ENCODE measurements around the gene SV2A. TPM values are rescaled to one million over a fixed set of nuclear protein-coding genes. Genes with fewer than 3 reads are reported as not detected.
"Not testable (repeated sequence)": the region's sequence is repeated elsewhere in the genome, so short reads cannot be mapped to it uniquely, and the experiment has no call there.

SV2A gene
- total RNA-seq, 1 experiment from 2014 or later: 2.9 TPM

DNA sequence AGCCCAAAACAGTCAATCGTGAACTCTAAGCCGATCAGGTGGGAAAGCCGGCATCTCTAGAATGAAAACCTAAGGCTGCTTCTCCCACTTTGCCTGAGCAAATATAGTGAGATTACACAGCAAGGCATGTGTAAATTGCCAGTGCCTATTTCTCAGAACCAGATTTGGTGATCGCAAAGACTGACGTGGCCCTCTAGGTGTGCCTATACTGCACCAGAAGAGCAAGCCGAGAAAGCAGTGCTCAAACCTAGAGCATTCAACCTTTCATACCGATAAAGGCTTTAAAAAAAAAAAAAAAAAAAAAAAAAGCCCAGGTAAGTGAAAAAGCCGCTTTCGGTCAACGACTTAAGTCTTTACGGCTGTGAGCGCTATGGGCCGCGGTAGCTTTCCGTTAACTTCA lies 57.4 kb downstream of the SV2A start:
- H3K27ac ChIP-seq (ENCODE audit: low read length); POLR2A ChIA-PET; in situ Hi-C loops (cut with HindIII; ENCODE audit: low pct_unique_long_range_greater_than_20kb, low sequenced_read_pairs); CTCF ChIA-PET; H3K4me1 ChIP-seq (ENCODE audit: control insufficient read depth, insufficient read depth, low read length); ATAC-seq; DNase-seq (ENCODE audit: low read depth, low spot score); BruUV-seq (replicated peaks); intact Hi-C loops (cut with micrococcal nuclease; ENCODE audit: unreplicated experiment); H3K27me3 ChIP-seq (ENCODE audit: control insufficient read depth, insufficient read depth, low read length); H3K9me3 ChIP-seq (ENCODE audit: control insufficient read depth, insufficient read depth, low read depth, low read length); H3K36me3 ChIP-seq (ENCODE audit: control insufficient read depth, insufficient read depth, low read length); H3K4me3 ChIP-seq (ENCODE audit: low read depth in 2 of 2, low read length in 2 of 2): not testable (repeated sequence)

Other genes starting within 250 kb of the SV2A start
- not detected for gene FCGR1A, start 135.2 kb downstream of the SV2A start, total RNA-seq (2021; ENCODE audit: unreplicated experiment)
- gene BOLA1, start 18.3 kb downstream of the SV2A start, total RNA-seq (2021; ENCODE audit: unreplicated experiment): 14.6 TPM
- gene SF3B4, start 10.0 kb upstream of the SV2A start, total RNA-seq (2021; ENCODE audit: unreplicated experiment): 120 TPM
- gene MTMR11, start 19.0 kb upstream of the SV2A start, total RNA-seq (2021; ENCODE audit: unreplicated experiment): 12.0 TPM
- 24.1 TPM for gene OTUD7B, start 92.9 kb upstream of the SV2A start, total RNA-seq (2021; ENCODE audit: unreplicated experiment)
- 24.9 TPM for gene VPS45, start 149.9 kb upstream of the SV2A start, total RNA-seq (2021; ENCODE audit: unreplicated experiment)
- gene PLEKHO1, start 232.1 kb upstream of the SV2A start, total RNA-seq (2021; ENCODE audit: unreplicated experiment): 9.1 TPM

Data from Panc1 (cell line).